Lower lobe of right lung (tissue), 2 donors: ENCODE measurements around the gene KCNJ14. TPM values are rescaled to one million over a fixed set of nuclear protein-coding genes. Genes with fewer than 3 reads are reported as not detected.

Source experiments
- ATAC-seq, 2 donors: fragments of 200-7000 bp; cut with Tn5 transposase; one replicate each; pipeline ENCODE4 v1.9.1; 2020 to 2022; ENCODE audit warnings: mild to moderate bottlenecking in 2 of 2, moderate library complexity in 2 of 2
- DNase-seq: peaks from one replicate; pipeline ENCODE4 v3.0.0-alpha.2; 2020
- H3K27ac ChIP-seq: fragments of 200-600 bp; one replicate; pipeline ENCODE4 v1.8.0; 2022
- H3K27me3 ChIP-seq: fragments of 200-600 bp; one replicate; pipeline ENCODE4 v1.8.0; 2022; ENCODE audit warnings: low read depth
- H3K36me3 ChIP-seq: fragments of 200-600 bp; one replicate; pipeline ENCODE4 v1.8.0; 2022; ENCODE audit warnings: mild to moderate bottlenecking
- H3K4me1 ChIP-seq: fragments of 200-600 bp; one replicate; pipeline ENCODE4 v1.8.0; 2022
- H3K4me3 ChIP-seq: fragments of 200-600 bp; one replicate; pipeline ENCODE4 v1.8.0; 2022; ENCODE audit warnings: mild to moderate bottlenecking
- H3K9me3 ChIP-seq: fragments of 200-600 bp; one replicate; pipeline ENCODE4 v1.8.0; 2022
- intact Hi-C: fragments of 100-400 bp; cut with DNase I; formaldehyde crosslinking; loops from one replicate; pipeline ENCODE4 v1.11.0; 2022
- total RNA-seq: library from RNA; stranded (reverse); fragmentation: NEBNext Ultra II Directional; extraction: Animal tissue kit (Norgen Biotek cat#: 25700); gene quantifications from one replicate; pipeline ENCODE4 v1.2.1, GENCODE V29; 2021
- TF ChIP-seq, protein P1 (sequence below): fragments of 200-600 bp; IDR thresholded peaks from one replicate; pipeline ENCODE4 v1.8.0; 2022; ENCODE audit warnings: antibody characterized with exemption, mild to moderate bottlenecking
- donor health status: DM: no; HTN: yes; CAD: no; lungs with severe emphysema.

KCNJ14 gene
- total RNA-seq, 1 donor from 2014 or later: 0.71 TPM

DNA sequence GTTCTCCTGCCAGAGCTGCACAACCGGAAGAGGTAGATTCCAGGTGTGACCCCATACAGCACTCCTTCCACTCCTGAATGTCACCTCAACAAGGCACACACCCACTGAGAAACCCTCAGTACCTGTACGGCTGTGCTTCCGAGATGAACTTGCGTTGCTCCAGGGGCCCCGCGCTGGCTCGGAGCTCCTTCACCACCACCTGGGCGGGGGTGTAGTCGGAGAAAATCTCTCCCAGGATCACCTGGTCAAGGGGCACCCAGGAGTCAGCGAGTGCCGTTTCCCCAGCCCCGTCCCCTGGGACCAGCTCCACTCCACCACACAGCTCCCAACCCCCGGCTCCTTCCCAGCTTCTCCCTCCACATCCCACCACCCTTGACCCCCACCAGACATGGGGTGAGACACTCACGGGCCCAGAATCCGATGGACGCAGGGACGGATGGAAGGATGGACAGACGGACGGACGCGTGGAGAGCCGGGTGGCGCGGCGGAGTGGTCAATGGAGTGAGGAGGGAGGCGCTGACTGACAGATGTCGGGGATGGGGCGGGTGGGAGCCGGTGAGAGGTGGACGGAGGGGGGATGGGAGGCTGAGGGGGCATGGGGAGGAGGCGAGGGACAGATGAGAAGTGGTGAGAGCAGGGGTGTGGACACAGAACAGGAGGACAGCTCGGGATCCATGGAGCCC lies 53.5 kb downstream of the KCNJ14 start:
- H3K9me3 ChIP-seq: no peaks in the 10 kb centered on the region
- intact Hi-C loops: no loop called here
- H3K4me3 ChIP-seq: no peak overlapping the region
- ATAC-seq (no peak), DNase-seq (no peak)
- TF ChIP-seq, protein P1, sequence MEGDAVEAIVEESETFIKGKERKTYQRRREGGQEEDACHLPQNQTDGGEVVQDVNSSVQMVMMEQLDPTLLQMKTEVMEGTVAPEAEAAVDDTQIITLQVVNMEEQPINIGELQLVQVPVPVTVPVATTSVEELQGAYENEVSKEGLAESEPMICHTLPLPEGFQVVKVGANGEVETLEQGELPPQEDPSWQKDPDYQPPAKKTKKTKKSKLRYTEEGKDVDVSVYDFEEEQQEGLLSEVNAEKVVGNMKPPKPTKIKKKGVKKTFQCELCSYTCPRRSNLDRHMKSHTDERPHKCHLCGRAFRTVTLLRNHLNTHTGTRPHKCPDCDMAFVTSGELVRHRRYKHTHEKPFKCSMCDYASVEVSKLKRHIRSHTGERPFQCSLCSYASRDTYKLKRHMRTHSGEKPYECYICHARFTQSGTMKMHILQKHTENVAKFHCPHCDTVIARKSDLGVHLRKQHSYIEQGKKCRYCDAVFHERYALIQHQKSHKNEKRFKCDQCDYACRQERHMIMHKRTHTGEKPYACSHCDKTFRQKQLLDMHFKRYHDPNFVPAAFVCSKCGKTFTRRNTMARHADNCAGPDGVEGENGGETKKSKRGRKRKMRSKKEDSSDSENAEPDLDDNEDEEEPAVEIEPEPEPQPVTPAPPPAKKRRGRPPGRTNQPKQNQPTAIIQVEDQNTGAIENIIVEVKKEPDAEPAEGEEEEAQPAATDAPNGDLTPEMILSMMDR: no peak
- H3K27ac ChIP-seq: no peak overlapping the region
- peaks cover 37% of the 10 kb centered on the region for H3K27me3 ChIP-seq
- no peaks in the 10 kb centered on the region for H3K36me3 ChIP-seq
- peaks cover 24% of the 10 kb centered on the region for H3K4me1 ChIP-seq

DNA sequence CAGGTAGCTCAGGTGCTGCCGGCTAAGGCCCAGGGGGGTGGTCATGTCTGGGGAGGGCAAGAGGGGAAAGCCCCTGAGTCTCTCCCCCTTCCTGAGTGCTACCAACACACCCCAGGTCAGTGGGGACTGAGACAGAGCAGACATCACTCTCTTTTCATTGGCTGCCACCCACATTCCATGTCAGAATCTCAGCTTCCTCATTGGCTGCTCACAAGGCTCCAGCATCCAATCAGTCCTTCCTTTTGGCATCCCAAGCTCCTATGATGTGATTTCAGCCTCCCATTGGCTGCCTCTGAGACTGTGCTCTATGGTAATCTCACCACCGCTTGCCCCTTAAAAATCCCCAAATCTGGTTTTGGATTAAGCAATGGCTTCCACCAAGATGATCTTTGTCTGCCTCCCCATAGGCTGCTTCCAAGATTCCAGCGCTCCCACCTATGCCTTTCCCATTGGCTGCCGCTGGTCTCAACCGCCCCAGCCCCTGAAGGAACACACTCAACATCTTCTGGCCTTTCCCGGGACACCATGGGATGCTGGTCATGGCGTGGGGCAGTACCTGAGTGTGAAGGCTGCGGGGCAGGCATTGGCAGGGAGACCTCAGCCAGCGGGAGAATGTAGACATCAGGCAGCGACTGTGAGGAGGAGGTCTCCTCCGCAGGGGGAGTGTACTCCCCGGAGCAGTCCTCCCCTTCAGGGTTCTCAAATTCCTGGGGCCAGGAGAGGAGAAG lies 54.3 kb downstream of the KCNJ14 start:
- TF ChIP-seq, protein P1: no peak
- Histone ChIP-seq H3K36me3 (no peaks in the 10 kb centered on the region), H3K4me1 (peaks cover 27% of the 10 kb centered on the region), H3K9me3 (no peaks in the 10 kb centered on the region), H3K27me3 (peaks cover 40% of the 10 kb centered on the region), H3K4me3 (no peak overlapping the region), H3K27ac (no peak overlapping the region)
- ATAC-seq (no peak), DNase-seq (no peak)
- intact Hi-C loops: no loop called here

DNA sequence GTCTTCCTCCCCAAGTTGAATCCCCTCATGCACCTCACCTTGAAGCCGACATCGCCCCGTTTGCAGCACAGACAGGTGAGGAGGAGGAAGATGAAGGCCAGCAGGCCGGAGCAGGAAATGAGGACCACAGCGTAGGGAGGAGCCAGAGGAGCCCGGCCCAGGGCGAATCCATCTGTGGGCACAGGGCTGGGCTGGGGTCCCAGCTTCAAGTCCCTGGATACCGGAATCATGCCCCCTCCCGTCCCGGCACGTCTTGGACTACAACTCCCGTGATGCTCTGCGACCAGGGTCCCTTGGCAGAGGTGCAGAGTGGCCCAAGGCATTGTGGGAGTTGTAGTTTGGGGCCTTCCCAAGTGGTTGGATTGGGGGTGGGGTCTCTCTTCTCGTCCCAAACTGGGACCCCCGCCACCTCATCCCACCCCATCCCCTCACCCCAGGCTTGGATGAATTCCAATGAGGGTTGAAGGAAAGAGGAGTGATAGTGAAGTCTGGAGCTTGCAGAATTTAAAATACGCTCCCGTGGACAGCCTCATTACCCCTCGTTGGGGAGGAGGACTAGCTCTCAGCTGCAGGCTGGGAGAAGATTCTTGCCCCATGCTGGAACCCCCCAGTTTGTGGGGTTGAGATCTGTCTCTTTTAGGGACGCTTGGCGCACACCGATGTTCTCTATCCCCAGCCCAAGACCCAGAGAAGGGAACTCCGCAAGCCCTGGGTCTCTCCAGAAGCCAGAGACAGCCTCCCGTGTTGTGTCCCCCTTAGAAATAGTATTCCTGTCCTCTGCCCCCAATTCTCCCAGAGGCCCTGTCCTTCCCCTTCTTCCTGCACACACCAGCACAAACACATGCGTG lies 55.3 kb downstream of the KCNJ14 start:
- ATAC-seq (peak; percentile 67 to 72), DNase-seq (peak; percentile 71)
- intact Hi-C loops: no loop called here
- peak overlapping the region; percentile 21 for H3K4me3 ChIP-seq
- TF ChIP-seq, protein P1: no peak
- H3K27me3 ChIP-seq: peaks cover 40% of the 10 kb centered on the region
- no peaks in the 10 kb centered on the region for H3K9me3 ChIP-seq
- H3K4me1 ChIP-seq: peaks cover 27% of the 10 kb centered on the region
- no peak overlapping the region for H3K27ac ChIP-seq
- H3K36me3 ChIP-seq: no peaks in the 10 kb centered on the region

DNA sequence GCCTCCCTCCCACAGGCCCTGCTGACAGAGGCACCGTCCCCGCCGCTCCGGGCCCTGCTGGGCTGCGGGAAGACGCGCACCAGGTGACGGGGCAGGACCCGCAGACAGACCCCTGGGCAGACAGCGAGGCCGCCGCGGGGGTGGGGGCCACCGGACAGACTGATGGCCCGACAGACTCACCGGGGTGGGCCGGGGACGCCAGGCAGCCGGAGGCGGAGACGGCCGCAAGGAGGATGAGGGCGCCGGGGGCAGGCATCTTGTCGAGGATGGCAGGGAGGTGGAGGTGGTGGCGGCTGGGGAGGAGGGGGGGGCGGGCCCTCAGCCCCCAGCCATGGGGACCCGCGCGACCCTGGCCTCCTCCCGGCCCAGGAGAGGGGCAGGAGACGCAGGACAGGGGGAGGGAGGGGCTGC lies 56.0 kb downstream of the KCNJ14 start:
- Histone ChIP-seq H3K9me3 (no peaks in the 10 kb centered on the region), H3K27ac (no peak overlapping the region), H3K27me3 (peaks cover 40% of the 10 kb centered on the region), H3K36me3 (no peaks in the 10 kb centered on the region), H3K4me3 (peak overlapping the region; percentile 21), H3K4me1 (peaks cover 27% of the 10 kb centered on the region)
- DNase-seq (no peak), ATAC-seq (no peak)
- intact Hi-C loops: no loop called here
- TF ChIP-seq, protein P1: no peak

DNA sequence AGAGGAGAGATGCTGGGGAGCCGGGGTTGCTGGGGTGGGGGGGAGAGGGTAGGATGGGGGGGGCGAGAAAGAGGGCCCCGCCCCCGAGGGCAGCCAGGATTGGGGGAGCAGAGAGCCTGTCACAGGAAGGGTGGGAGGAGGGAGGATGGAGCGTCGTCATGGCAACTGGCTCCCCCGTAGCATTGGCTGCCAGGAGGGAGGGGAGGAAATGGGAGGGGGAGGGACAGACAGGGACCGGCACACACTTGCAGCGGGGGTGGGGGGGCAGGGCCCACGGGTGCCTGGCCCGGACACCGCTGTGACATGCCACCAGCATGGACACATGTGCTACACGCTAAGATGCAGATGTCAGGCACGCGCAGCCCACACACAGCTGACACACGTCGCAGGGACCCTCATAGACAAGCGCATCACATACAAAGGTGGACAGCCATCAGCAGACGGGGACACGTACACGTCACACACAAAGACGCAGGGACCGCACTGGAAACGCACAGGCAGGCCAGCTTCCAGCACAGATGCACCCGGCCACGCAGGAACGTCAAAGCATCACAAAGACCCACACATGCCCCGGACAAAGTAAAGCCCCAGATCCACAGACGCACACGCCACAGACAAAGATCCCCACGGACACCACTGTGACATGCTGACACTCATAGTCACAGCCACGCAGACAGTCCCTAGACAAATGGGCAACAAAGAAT lies 56.6 kb downstream of the KCNJ14 start, which contains the start of gene LMTK3:
TSS of gene LMTK3 (minus strand) at position 36 of the 704 bp plus-strand sequence. CDS start 259 bp downstream, outside the sequence.
- intact Hi-C loops: no loop called here
- TF ChIP-seq, protein P1: no peak
- Histone ChIP-seq H3K27me3 (peaks cover 40% of the 10 kb centered on the region), H3K27ac (no peak within 1 kb of the TSS), H3K9me3 (no peaks in the 10 kb centered on the region), H3K4me1 (peaks cover 27% of the 10 kb centered on the region), H3K4me3 (peak within 1 kb of the TSS; percentile 21), H3K36me3 (no peaks in the 10 kb centered on the region)
- DNase-seq: peak; percentile 50
- peak in 1 of 2 donors; percentile 6 for ATAC-seq
